Left ventricle myocardium inferior (tissue), 1 donor: ENCODE data around the gene BACH2. TPM values are rescaled to one million over a fixed set of nuclear protein-coding genes. Genes with fewer than 3 reads are reported as not detected.
A peak's percentile ranks its signal among the peaks of the same experiment; 100 is the strongest.

ENCODE experiments used
- DNase-seq: peaks from one replicate; pipeline ENCODE4 v3.0.0-alpha.2; 2020
- H3K27ac ChIP-seq: fragments of 200-600 bp; replicated peaks from 2 replicates; pipeline ENCODE4 v1.8.0; 2021
- H3K27me3 ChIP-seq: fragments of 200-600 bp; 2 replicates; pipeline ENCODE4 v1.8.0; 2021; ENCODE audit warnings: low read depth
- H3K36me3 ChIP-seq: fragments of 200-600 bp; 2 replicates; pipeline ENCODE4 v1.8.0; 2021
- H3K4me1 ChIP-seq: fragments of 200-600 bp; 2 replicates; pipeline ENCODE4 v1.8.0; 2021
- H3K4me3 ChIP-seq: fragments of 200-600 bp; 2 replicates; pipeline ENCODE4 v1.8.0; 2021; ENCODE audit warnings: mild to moderate bottlenecking, moderate library complexity
- H3K9me3 ChIP-seq: fragments of 200-600 bp; replicated peaks from 2 replicates; pipeline ENCODE4 v1.8.0; 2021
- intact Hi-C: fragments of 100-400 bp; cut with micrococcal nuclease; formaldehyde crosslinking; loops from one replicate; pipeline ENCODE4 v1.11.0; 2022
- total RNA-seq: library from RNA; stranded (reverse); fragmentation: NEBNext Ultra II Directional; extraction: Animal tissue kit (Norgen Biotek cat#: 25700); gene quantifications from one replicate; pipeline ENCODE4 v1.2.1, GENCODE V29; 2021
- TF ChIP-seq, protein P1 (sequence below): fragments of 200-600 bp; IDR thresholded peaks from 2 replicates; pipeline ENCODE4 v1.8.0; 2021; ENCODE audit warnings: antibody characterized with exemption, mild to moderate bottlenecking, borderline replicate concordance
- donor health status: DM: no; HTN: yes; CAD: no; lungs with severe emphysema.

The BACH2 gene
- total RNA-seq, 1 donor from 2014 or later, result 1.5 TPM

DNA sequence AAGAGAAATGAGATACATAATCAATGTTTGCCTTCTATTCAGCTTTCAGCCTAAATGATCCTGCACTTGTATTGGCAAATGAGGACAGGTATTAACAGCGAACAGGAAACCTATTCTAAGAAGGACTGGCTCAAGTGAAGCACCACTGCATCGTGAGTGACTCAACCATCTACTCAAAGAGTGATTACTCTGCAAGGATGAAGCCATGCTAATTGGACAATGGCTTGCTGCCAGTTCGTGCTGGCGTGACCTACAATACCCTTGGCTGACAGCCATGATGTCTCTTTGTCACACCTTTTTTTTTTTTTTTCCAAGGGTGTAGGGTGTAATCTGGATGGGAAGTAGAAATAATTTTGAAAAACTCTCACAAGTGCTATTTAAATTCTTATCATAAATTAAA lies 297.5 kb downstream of the BACH2 start:
- TF ChIP-seq, protein P1, sequence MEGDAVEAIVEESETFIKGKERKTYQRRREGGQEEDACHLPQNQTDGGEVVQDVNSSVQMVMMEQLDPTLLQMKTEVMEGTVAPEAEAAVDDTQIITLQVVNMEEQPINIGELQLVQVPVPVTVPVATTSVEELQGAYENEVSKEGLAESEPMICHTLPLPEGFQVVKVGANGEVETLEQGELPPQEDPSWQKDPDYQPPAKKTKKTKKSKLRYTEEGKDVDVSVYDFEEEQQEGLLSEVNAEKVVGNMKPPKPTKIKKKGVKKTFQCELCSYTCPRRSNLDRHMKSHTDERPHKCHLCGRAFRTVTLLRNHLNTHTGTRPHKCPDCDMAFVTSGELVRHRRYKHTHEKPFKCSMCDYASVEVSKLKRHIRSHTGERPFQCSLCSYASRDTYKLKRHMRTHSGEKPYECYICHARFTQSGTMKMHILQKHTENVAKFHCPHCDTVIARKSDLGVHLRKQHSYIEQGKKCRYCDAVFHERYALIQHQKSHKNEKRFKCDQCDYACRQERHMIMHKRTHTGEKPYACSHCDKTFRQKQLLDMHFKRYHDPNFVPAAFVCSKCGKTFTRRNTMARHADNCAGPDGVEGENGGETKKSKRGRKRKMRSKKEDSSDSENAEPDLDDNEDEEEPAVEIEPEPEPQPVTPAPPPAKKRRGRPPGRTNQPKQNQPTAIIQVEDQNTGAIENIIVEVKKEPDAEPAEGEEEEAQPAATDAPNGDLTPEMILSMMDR, result no peak
- H3K27ac ChIP-seq, result no peak overlapping the region
- H3K36me3 ChIP-seq, result no peaks in the 10 kb centered on the region
- no peaks in the 10 kb centered on the region for H3K27me3 ChIP-seq
- intact Hi-C loops, result no loop called here
- H3K4me1 ChIP-seq, result peaks cover 38% of the 10 kb centered on the region
- no peak overlapping the region for H3K4me3 ChIP-seq
- DNase-seq, result peak; percentile 44
- H3K9me3 ChIP-seq, result no peaks in the 10 kb centered on the region

DNA sequence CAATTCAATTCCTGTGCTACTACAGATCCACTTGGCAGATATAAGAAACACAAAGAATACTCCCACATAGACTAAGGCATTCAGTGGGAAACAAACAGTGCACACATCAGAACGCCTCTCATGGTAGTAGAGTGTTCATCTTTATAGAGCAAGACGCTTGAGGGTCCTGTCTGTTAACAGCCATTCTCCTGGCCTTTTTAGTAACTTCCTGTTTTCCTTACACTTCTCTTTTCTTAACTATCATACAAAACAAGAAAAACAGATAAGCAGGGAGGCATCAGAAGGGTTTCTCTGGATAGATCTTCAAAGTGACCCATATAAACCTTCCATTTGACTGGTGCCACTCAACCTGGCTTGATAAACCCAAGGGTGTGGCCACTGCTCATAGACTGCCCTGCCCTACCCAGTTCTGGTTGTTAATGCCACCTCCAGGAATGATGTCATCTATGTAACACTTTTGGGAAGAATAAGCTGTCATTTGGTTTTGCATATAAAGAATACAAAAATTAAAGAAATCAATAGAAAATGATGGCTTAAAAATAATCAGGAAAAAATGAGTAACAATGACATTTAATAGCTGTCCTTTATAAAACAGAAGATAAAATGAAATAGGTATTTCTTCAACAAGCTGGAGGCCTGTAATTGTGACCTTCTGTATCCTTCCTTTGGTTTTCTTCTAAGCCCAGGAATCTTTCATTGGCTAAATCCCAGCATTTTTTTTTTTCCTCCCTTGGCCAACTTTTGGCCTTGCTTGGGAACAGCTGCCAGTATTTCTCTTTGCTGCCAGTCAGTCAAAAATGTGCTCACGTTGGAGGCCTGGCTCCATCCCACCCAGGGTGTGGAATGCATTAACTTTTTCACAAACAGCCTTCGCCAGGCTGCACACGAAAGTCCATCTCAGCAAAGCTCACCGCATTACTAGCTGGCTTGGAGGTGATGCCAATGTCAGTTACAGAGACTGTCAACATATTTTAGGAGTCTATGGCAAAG lies 298.9 kb downstream of the BACH2 start:
- no peak for DNase-seq
- Histone ChIP-seq H3K27me3 (no peaks in the 10 kb centered on the region), H3K27ac (no peak overlapping the region), H3K4me1 (peaks cover 33% of the 10 kb centered on the region), H3K4me3 (no peak overlapping the region), H3K9me3 (no peaks in the 10 kb centered on the region), H3K36me3 (no peaks in the 10 kb centered on the region)
- intact Hi-C loops, result no loop called here
- TF ChIP-seq, protein P1, result no peak

DNA sequence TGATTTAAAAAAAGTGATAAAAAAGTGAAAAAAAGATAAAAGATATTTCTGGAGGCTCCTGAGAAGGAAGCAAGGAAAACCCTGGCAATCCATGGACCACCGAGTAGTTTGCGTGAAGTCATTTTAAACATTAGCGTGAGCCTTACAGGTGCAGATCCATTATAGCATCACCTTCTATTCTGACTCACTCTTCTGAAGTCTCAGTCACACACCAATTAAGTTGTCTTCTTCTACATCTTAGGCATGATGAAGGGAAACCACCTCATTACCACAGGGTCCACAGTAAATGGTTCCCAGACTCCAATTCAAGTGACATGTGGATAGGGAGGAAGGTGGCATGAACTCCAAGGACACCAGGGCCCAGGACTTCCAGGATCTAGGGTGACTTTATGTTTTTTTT lies 303.2 kb downstream of the BACH2 start:
- Histone ChIP-seq H3K9me3 (no peaks in the 10 kb centered on the region), H3K4me1 (peaks cover 10% of the 10 kb centered on the region), H3K27me3 (no peaks in the 10 kb centered on the region), H3K4me3 (no peak overlapping the region), H3K36me3 (no peaks in the 10 kb centered on the region), H3K27ac (no peak overlapping the region)
- TF ChIP-seq, protein P1, result no peak
- DNase-seq, result no peak
- intact Hi-C loops, result no loop called here

DNA sequence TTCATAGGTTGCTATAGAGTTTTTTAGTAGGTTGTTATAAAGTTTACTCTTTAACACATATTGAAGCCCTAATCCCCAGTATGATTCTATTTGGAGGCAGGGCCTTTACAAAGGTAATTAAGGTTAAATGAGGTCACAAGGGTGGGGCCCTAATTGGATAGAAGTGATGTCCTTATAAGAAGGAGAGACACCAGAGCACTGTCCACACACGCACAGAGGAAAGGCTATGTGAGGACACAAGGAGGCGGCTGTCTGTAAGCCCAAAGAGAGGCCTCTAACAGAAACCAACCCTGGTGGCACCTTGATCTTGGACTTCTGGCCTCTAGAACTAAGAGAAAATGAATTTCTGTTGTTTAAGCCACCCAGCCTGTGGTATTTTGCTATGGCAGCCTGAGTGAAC lies 303.8 kb downstream of the BACH2 start:
- DNase-seq, result no peak
- TF ChIP-seq, protein P1, result no peak
- Histone ChIP-seq H3K4me3 (no peak overlapping the region), H3K4me1 (peaks cover 4% of the 10 kb centered on the region), H3K36me3 (no peaks in the 10 kb centered on the region), H3K27me3 (no peaks in the 10 kb centered on the region), H3K27ac (no peak overlapping the region), H3K9me3 (no peaks in the 10 kb centered on the region)
- intact Hi-C loops, result no loop called here

DNA sequence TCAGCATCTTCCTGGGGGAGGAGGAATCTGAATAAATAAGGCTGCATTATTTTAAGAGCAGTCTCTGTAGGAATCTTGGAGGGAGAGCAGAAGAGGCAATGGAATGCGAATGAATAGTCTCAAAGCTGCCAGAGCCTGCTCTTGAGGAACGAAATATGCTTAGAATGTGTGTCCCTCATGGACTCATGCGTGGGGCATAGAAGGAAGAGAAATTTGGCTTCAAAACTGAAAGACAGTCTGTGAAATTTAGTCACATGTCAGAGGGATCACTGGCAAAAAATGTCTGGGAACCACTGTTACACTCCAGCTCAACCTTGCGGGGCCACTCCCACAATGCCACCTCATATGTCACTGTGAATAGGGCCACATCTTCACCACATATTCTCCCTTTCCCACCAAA lies 306.9 kb downstream of the BACH2 start:
- no peaks in the 10 kb centered on the region for H3K36me3 ChIP-seq
- no peak for DNase-seq
- H3K4me3 ChIP-seq, result no peak overlapping the region
- H3K9me3 ChIP-seq, result no peaks in the 10 kb centered on the region
- no peaks in the 10 kb centered on the region for H3K27me3 ChIP-seq
- H3K27ac ChIP-seq, result no peak overlapping the region
- intact Hi-C loops, result no loop called here
- peaks cover 23% of the 10 kb centered on the region for H3K4me1 ChIP-seq
- TF ChIP-seq, protein P1, result no peak
